ENCODE measurements around the gene TMEM244. TPM values are rescaled to one million over a fixed set of nuclear protein-coding genes. Genes with fewer than 3 reads are reported as not detected.

TMEM244 gene
- total RNA-seq, 6 donors from 2014 or later: not detected

GRCh38 chr6:129792049-129792448 lies 69.1 kb downstream of the TMEM244 start:
- ATAC-seq (ENCODE audit: low FRiP score in 2 of 2): no peak
- Histone ChIP-seq H3K27ac (no peak overlapping the region), H3K36me3 (no peaks in the 10 kb centered on the region), H3K9me3 (no peaks in the 10 kb centered on the region), H3K4me3 (no peak overlapping the region), H3K4me1 (no peaks in the 10 kb centered on the region), H3K27me3 (no peaks in the 10 kb centered on the region)
- 52 to 64% methylated on average over 4 of the region's 4 CpGs for WGBS, 2 donors
- TF ChIP-seq POLR2AphosphoS5 (IDR thresholded peaks at IDR 0.05) (no peak), POLR2A (IDR thresholded peaks at IDR 0.05) (no peak), CTCF (IDR thresholded peaks at IDR 0.05) (no peak), EP300 (IDR thresholded peaks at IDR 0.05) (no peak)
- DNase-seq: no peak

DNA sequence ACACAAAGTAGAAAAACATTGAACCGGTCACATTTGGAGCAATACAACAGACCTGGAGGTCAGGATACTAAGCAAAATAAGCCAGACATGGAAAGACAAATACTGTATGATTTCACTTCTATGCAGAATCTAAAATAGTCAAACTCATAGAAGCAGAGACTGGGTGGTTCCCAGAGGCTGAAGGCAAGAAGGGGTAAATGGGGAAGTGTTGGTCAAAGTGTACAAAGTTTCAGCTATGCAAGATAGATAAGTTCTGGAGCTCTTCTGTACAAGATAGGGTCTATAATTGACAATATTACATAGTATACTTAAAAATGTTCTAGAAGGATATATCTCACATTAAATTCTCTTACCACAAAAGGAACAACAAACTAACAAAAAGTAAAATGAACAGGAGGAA lies 70.3 kb downstream of the TMEM244 start:
- no peaks in the 10 kb centered on the region for H3K9me3 ChIP-seq
- DNase-seq (no peak), ATAC-seq (ENCODE audit: low FRiP score in 2 of 2) (no peak)
- no peaks in the 10 kb centered on the region for H3K27me3 ChIP-seq
- H3K27ac ChIP-seq: no peak overlapping the region
- no peaks in the 10 kb centered on the region for H3K36me3 ChIP-seq
- TF ChIP-seq POLR2A (IDR thresholded peaks at IDR 0.05): no peak
- no peak for TF ChIP-seq CTCF (IDR thresholded peaks at IDR 0.05)
- TF ChIP-seq EP300 (IDR thresholded peaks at IDR 0.05): no peak
- TF ChIP-seq POLR2AphosphoS5 (IDR thresholded peaks at IDR 0.05): no peak
- no peaks in the 10 kb centered on the region for H3K4me1 ChIP-seq
- WGBS, 2 donors: 88 to 100% methylated on average over 1 of the region's 1 CpG
- no peak overlapping the region for H3K4me3 ChIP-seq

- no peak for ATAC-seq (ENCODE audit: low FRiP score in 2 of 2)
- H3K36me3 ChIP-seq: no peaks in the 10 kb centered on the region
- no peak for TF ChIP-seq POLR2AphosphoS5 (IDR thresholded peaks at IDR 0.05)
- TF ChIP-seq CTCF (IDR thresholded peaks at IDR 0.05): no peak
- no peak for TF ChIP-seq POLR2A (IDR thresholded peaks at IDR 0.05)
- no peak for TF ChIP-seq EP300 (IDR thresholded peaks at IDR 0.05)
- H3K27me3 ChIP-seq: no peaks in the 10 kb centered on the region
- no peak for DNase-seq
- H3K9me3 ChIP-seq: no peaks in the 10 kb centered on the region
- no peak overlapping the region for H3K4me3 ChIP-seq
- no peak overlapping the region for H3K27ac ChIP-seq
- H3K4me1 ChIP-seq: no peaks in the 10 kb centered on the region
These were observed 71.1 kb downstream of the TMEM244 start for GRCh38 chr6:129789974-129790373.

DNA sequence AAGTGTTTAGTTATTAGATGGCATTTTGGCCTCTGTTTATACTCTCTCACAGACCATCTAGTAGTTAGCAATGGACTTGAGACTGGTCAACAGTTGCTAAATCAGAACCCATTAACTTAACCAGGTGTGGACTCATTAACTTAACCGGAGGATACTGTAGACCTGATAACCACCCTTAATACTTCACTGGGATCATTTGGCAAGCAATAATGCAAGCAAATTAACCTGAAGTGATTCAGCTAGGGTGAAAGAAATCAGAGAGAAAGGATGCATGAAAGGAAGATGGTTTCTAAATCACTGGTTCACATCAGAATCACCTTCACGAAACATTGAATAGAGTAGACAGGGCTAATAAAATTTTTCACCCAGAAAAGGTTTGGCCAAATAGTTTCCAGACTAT lies 73.3 kb downstream of the TMEM244 start:
- WGBS, 2 donors: 92% methylated on average over 2 of the region's 2 CpGs
- DNase-seq: no peak
- Histone ChIP-seq H3K27ac (no peak overlapping the region), H3K27me3 (no peaks in the 10 kb centered on the region), H3K36me3 (no peaks in the 10 kb centered on the region), H3K4me1 (no peaks in the 10 kb centered on the region), H3K9me3 (no peaks in the 10 kb centered on the region), H3K4me3 (no peak overlapping the region)
- no peak for TF ChIP-seq POLR2A (IDR thresholded peaks at IDR 0.05)
- TF ChIP-seq EP300 (IDR thresholded peaks at IDR 0.05): no peak
- no peak for TF ChIP-seq CTCF (IDR thresholded peaks at IDR 0.05)
- no peak for TF ChIP-seq POLR2AphosphoS5 (IDR thresholded peaks at IDR 0.05)
- no peak for ATAC-seq (ENCODE audit: low FRiP score in 2 of 2)

DNA sequence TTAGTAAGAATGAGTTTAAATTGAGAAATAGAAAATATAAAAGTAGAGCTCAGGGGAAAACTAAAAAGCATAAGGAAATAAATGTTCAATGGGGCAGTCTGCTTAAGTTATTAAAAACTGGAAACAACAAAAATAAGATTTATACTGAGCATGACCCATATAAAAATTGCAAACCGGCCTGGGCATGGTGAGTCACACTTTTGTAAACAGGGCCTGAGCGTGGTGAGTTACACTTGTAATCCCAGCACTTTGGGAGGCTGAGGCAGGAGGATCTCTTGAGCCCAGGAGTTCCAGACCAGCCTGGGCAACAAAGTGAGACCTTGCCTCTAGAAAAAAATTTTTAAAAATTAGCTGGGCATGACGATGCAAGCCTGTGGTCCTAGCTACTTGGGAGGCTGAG lies 74.6 kb downstream of the TMEM244 start:
- Histone ChIP-seq H3K27me3 (no peaks in the 10 kb centered on the region), H3K4me3 (no peak overlapping the region), H3K36me3 (no peaks in the 10 kb centered on the region), H3K27ac (no peak overlapping the region), H3K4me1 (no peaks in the 10 kb centered on the region), H3K9me3 (no peaks in the 10 kb centered on the region)
- TF ChIP-seq EP300 (IDR thresholded peaks at IDR 0.05) (no peak), POLR2AphosphoS5 (IDR thresholded peaks at IDR 0.05) (no peak), POLR2A (IDR thresholded peaks at IDR 0.05) (no peak), CTCF (IDR thresholded peaks at IDR 0.05) (no peak)
- DNase-seq: no peak
- WGBS, 2 donors: 83 to 86% methylated on average over 3 of the region's 3 CpGs
- no peak for ATAC-seq (ENCODE audit: low FRiP score in 2 of 2)
